DMS79 (cell line): ENCODE results near the gene SMCHD1.
"Not testable (repeated sequence)": the region's sequence is repeated elsewhere in the genome, so short reads cannot be mapped to it uniquely, and the experiment has no call there.

Source experiments
- DNase-seq: peaks from one replicate; lab custom pipeline; 2025; lab: John Stamatoyannopoulos, UW

The SMCHD1 gene

GRCh38 chr18:2716394-2717326 lies 61.1 kb downstream of the SMCHD1 start:
- no peak for DNase-seq

- DNase-seq: no peak
Observed at GRCh38 chr18:2717407-2717806, 61.9 kb downstream of the SMCHD1 start.

- DNase-seq: no peak
Observed at GRCh38 chr18:2719040-2719439, 63.5 kb downstream of the SMCHD1 start.

- DNase-seq: no peak
Observed at GRCh38 chr18:2723207-2723606, 67.7 kb downstream of the SMCHD1 start.

GRCh38 chr18:2729757-2730156 lies 74.2 kb downstream of the SMCHD1 start:
- no peak for DNase-seq

GRCh38 chr18:2736823-2737222 lies 81.3 kb downstream of the SMCHD1 start:
- DNase-seq: no peak

- not testable (repeated sequence) for DNase-seq
Observed at GRCh38 chr18:2740082-2740481, 84.6 kb downstream of the SMCHD1 start.

- no peak for DNase-seq
Observed at GRCh38 chr18:2746274-2746673, 90.7 kb downstream of the SMCHD1 start.

GRCh38 chr18:2758309-2758708 lies 102.8 kb downstream of the SMCHD1 start:
- no peak for DNase-seq

GRCh38 chr18:2774669-2775068 lies 119.1 kb downstream of the SMCHD1 start:
- DNase-seq: no peak

- no peak for DNase-seq
Observed at GRCh38 chr18:2776601-2777000, 121.1 kb downstream of the SMCHD1 start.

GRCh38 chr18:2777241-2777640 lies 121.7 kb downstream of the SMCHD1 start:
- DNase-seq: no peak

- DNase-seq: no peak
Observed at GRCh38 chr18:2780750-2781149, 125.2 kb downstream of the SMCHD1 start.

- no peak for DNase-seq
Observed at GRCh38 chr18:2787225-2787624, 131.7 kb downstream of the SMCHD1 start.

GRCh38 chr18:2792395-2792794 lies 136.9 kb downstream of the SMCHD1 start:
- no peak for DNase-seq

GRCh38 chr18:2794159-2794558 lies 138.6 kb downstream of the SMCHD1 start:
- DNase-seq: no peak

- no peak for DNase-seq
Observed at GRCh38 chr18:2797951-2798350, 142.4 kb downstream of the SMCHD1 start.

GRCh38 chr18:2799369-2799768 lies 143.8 kb downstream of the SMCHD1 start:
- no peak for DNase-seq

GRCh38 chr18:2805970-2806943 lies 150.7 kb downstream of the SMCHD1 start:
- no peak for DNase-seq

- not testable (repeated sequence) for DNase-seq
Observed at GRCh38 chr18:2808640-2809039, 153.1 kb downstream of the SMCHD1 start.

GRCh38 chr18:2809666-2810183 lies 154.2 kb downstream of the SMCHD1 start:
- not testable (repeated sequence) for DNase-seq

GRCh38 chr18:2811416-2811815 lies 155.9 kb downstream of the SMCHD1 start:
- DNase-seq: no peak
